ENCODE measurements around the gene NOTCH3.

The NOTCH3 gene

DNA sequence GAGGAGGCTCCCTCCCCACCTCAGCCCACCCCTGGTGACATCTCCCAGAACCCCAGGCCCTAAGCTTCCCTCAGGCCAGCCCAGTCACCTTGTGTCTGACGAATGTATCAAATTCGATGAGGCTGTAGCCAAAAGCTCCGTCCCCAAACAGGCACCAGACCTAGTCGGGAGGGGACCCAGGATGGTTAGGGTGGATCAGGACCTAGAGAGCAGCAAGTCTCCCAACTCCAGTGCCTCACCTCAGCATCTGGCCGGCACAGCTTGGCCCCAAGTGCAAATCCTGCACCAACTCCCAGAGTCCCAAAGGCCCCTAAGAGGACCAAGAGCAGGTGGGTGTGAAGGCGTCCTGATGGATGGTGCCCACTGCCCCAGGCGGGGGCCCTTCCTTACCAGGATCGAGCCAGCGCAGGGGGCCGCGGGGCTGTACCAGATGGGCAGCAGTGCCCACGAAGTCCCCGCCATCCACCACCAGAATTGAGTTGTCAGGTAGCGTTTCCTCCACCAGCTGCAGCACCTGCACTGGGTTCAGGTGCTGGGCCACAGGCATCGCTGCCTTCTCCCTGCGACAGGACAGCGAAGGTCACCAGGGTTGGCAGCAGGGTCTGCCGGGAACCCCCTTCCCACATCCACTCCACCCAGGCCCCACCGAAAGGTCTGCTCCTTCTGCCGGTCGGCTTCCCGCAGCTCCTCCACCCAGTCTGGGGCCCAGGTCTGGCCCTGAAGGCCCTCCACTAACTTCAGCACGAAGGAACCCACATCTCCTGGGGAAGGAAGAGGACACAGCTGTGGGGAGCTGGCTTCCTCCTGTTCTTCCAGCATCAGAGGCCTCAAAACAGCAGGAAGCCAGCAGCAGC, 84.8 kb downstream of the NOTCH3 start:
- Histone ChIP-seq H3K9me3 (ENCODE audit: low read length) (peaks cover 2% of the 10 kb centered on the region), H3K36me3 (ENCODE audit: insufficient read depth, low read length) (peaks cover 88% of the 10 kb centered on the region), H3K27me3 (ENCODE audit: insufficient read depth, low read length) (no peaks in the 10 kb centered on the region), H2AFZ (ENCODE audit: low read depth, low read length) (no peak overlapping the region), H3K4me1 (ENCODE audit: insufficient read depth, low read length) (no peaks in the 10 kb centered on the region), H3K4me3 (ENCODE audit: low read length) (no peak overlapping the region)

DNA sequence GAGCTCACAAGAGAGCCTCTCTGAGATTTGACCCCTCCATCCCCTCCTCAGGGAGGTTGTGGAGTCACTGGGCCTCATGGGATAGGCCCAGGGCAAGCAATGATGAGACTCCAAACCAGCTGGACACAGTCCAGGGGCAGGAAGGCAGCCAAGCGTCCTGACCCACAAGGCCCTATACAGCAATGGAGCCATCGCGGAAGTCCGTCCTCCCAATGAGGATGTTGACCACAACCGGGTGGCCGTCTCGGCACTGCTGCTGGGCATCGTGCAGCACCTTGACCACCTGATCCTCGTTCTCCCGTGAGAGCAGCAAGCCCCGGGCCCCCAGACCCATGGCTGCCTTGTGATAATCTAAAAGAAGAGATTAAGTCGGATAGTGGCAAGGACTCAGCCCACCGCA, 85.7 kb downstream of the NOTCH3 start:
- no peak overlapping the region for H2AFZ ChIP-seq (ENCODE audit: low read depth, low read length)
- H3K4me1 ChIP-seq (ENCODE audit: insufficient read depth, low read length): no peaks in the 10 kb centered on the region
- peaks cover 2% of the 10 kb centered on the region for H3K9me3 ChIP-seq (ENCODE audit: low read length)
- no peaks in the 10 kb centered on the region for H3K27me3 ChIP-seq (ENCODE audit: insufficient read depth, low read length)
- peaks cover 86% of the 10 kb centered on the region for H3K36me3 ChIP-seq (ENCODE audit: insufficient read depth, low read length)
- no peak overlapping the region for H3K4me3 ChIP-seq (ENCODE audit: low read length)

DNA sequence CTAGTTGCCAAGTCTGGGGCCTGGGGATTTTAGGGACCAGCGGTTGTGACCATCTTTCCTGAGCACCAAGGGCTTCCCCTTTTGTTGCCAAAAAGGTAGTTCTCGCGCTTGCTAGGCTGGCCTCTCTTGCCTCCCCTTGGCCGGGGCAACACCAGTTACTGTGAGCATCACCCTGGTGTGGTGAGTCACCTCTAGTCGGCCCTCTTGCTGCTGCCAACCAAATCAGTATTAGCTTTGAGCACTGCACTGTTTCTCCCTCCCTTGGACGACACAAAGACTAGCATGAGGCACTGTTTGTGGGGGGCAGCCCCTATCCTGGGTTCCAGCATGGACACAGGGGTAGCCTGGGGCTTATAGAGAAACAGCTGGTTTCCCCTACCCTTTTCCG, 86.6 kb downstream of the NOTCH3 start:
- H3K4me3 ChIP-seq (ENCODE audit: low read length): no peak overlapping the region
- H3K36me3 ChIP-seq (ENCODE audit: insufficient read depth, low read length): peaks cover 83% of the 10 kb centered on the region
- no peaks in the 10 kb centered on the region for H3K27me3 ChIP-seq (ENCODE audit: insufficient read depth, low read length)
- peaks cover 2% of the 10 kb centered on the region for H3K9me3 ChIP-seq (ENCODE audit: low read length)
- no peak overlapping the region for H2AFZ ChIP-seq (ENCODE audit: low read depth, low read length)
- no peaks in the 10 kb centered on the region for H3K4me1 ChIP-seq (ENCODE audit: insufficient read depth, low read length)

DNA sequence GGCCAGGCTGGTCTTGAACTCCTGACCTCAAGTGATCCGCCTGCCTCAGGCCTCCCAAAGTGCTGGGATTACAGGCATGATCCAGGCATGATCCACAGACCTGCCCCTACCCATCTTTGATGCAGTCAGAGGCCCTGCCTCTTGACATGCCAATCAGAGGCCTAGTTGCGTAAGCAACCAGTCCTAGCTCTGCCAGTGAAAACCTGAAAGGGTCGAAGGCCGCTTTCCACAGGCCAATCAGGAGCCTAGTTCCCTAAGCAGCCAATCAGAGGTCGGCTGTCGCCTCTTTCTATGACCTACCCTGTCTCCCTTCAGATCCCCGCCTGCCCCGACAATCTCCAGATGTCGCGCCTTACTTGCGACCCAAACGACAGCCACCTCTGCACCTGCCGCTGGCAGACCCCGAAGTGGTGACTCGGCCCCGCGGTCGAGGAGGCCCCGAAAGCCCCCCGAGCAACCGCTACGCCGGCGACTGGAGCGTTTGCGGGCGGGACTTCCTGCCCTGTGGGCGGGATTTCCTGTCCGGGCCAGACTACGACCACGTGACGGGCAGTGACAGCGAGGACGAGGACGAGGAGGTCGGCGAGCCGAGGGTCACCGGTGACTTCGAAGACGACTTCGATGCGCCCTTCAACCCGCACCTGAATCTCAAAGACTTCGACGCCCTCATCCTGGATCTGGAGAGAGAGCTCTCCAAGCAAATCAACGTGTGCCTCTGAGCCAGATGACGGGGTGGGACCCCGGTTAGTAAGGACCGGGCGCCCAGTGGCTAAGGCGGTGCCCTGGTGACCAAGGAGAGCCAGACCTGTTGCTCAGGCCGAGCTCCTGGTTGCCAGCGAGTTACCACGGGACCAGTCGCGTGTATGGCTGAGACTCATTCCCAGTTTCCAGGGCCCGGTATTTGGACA, 87.3 kb downstream of the NOTCH3 start:
- Histone ChIP-seq H2AFZ (ENCODE audit: low read depth, low read length) (no peak overlapping the region), H3K36me3 (ENCODE audit: insufficient read depth, low read length) (peaks cover 77% of the 10 kb centered on the region), H3K27me3 (ENCODE audit: insufficient read depth, low read length) (no peaks in the 10 kb centered on the region), H3K4me3 (ENCODE audit: low read length) (no peak overlapping the region), H3K9me3 (ENCODE audit: low read length) (no peaks in the 10 kb centered on the region), H3K4me1 (ENCODE audit: insufficient read depth, low read length) (no peaks in the 10 kb centered on the region)

DNA sequence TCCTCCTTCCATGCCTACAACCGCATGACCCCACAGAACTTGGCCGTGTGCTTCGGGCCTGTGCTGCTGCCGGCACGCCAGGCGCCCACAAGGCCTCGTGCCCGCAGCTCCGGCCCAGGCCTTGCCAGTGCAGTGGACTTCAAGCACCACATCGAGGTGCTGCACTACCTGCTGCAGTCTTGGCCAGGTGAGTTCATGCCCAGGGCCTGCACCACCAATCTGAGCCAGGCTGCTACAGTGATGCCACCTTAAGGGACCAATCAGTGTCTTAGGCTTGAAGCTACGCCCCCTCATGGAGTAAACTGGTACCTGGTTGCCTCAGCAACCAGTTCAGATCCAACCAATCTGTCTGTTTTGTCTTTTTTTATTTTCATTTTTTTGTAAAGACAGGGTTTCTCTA, 88.4 kb downstream of the NOTCH3 start:
- Histone ChIP-seq H3K4me1 (ENCODE audit: insufficient read depth, low read length) (peaks cover 7% of the 10 kb centered on the region), H3K4me3 (ENCODE audit: low read length) (no peak overlapping the region), H3K9me3 (ENCODE audit: low read length) (no peaks in the 10 kb centered on the region), H3K27me3 (ENCODE audit: insufficient read depth, low read length) (no peaks in the 10 kb centered on the region), H3K36me3 (ENCODE audit: insufficient read depth, low read length) (peaks cover 67% of the 10 kb centered on the region), H2AFZ (ENCODE audit: low read depth, low read length) (no peak overlapping the region)

DNA sequence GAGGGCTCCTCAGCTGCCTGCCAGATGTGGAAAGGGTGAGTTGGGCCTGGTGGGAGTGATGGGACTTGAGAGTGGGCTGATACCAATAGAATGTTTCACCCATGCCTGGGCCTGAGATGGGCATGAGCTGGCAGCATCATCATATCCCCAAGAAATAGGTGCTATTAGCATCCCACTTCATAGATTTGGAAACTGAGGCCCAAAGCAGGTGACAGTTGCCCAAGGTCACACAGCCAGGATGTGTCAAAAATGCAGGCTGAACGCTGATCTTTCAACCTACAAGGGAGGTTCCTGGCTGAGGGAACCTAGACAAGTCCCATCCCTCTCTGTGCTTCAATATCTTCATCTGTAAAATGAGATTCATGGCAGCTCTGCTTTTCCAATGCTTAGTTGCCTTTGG, 89.0 kb downstream of the NOTCH3 start:
- Histone ChIP-seq H3K36me3 (ENCODE audit: insufficient read depth, low read length) (peaks cover 61% of the 10 kb centered on the region), H3K9me3 (ENCODE audit: low read length) (no peaks in the 10 kb centered on the region), H3K27me3 (ENCODE audit: insufficient read depth, low read length) (no peaks in the 10 kb centered on the region), H3K4me3 (ENCODE audit: low read length) (no peak overlapping the region), H3K4me1 (ENCODE audit: insufficient read depth, low read length) (peaks cover 8% of the 10 kb centered on the region), H2AFZ (ENCODE audit: low read depth, low read length) (no peak overlapping the region)

DNA sequence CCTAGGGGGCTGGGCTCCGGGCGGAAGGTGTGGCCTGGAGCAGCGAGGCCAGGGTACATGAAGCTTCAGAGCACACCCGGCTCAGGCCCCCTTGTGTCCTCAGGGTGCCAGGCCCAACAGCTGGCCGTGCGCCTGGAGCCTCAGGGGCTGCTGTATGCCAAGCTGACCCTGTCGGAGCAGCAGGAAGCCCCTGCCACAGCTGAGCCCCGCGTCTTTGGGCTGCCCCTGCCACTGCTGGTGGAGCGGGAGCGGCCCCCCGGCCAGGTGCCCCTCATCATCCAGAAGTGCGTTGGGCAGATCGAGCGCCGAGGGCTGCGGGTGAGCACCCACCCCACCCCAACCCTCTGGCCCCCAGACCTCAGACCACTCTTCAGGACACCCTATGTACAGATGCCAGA, 90.4 kb downstream of the NOTCH3 start:
- Histone ChIP-seq H2AFZ (ENCODE audit: low read depth, low read length) (no peak overlapping the region), H3K4me1 (ENCODE audit: insufficient read depth, low read length) (peaks cover 8% of the 10 kb centered on the region), H3K9me3 (ENCODE audit: low read length) (no peaks in the 10 kb centered on the region), H3K4me3 (ENCODE audit: low read length) (no peak overlapping the region), H3K27me3 (ENCODE audit: insufficient read depth, low read length) (no peaks in the 10 kb centered on the region), H3K36me3 (ENCODE audit: insufficient read depth, low read length) (peaks cover 48% of the 10 kb centered on the region)

DNA sequence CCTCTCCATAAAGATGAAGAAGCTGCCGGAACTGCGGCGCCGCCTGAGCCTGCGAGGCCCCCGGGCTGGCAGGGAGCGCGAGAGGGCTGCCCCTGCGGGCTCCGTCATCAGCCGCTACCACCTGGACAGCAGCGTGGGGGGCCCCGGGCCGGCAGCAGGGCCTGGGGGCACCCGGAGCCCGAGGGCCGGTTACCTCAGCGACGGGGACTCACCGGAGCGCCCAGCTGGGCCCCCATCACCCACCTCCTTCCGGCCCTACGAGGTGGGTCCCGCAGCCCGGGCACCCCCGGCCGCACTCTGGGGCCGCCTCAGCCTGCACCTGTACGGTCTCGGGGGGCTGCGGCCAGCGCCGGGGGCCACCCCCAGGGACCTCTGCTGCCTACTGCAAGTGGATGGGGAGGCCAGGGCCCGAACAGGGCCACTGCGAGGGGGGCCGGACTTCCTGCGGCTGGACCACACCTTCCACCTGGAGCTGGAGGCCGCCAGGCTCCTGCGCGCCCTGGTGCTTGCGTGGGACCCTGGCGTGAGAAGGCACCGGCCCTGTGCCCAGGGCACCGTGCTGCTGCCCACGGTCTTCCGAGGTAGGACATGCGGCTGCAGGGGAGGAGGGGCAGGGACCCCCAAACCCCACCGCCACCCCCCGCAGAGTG, 90.9 kb downstream of the NOTCH3 start:
- Histone ChIP-seq H2AFZ (ENCODE audit: low read depth, low read length) (no peak overlapping the region), H3K36me3 (ENCODE audit: insufficient read depth, low read length) (peaks cover 43% of the 10 kb centered on the region), H3K9me3 (ENCODE audit: low read length) (no peaks in the 10 kb centered on the region), H3K27me3 (ENCODE audit: insufficient read depth, low read length) (no peaks in the 10 kb centered on the region), H3K4me1 (ENCODE audit: insufficient read depth, low read length) (peaks cover 8% of the 10 kb centered on the region), H3K4me3 (ENCODE audit: low read length) (no peak overlapping the region)

Measured in neuron (in vitro differentiated cells).